Posterior vena cava (tissue), 2 donors: ENCODE data around the gene ACTL7A. TPM values are rescaled to one million over a fixed set of nuclear protein-coding genes. Genes with fewer than 3 reads are reported as not detected.
"Not testable (repeated sequence)": the region's sequence is repeated elsewhere in the genome, so short reads cannot be mapped to it uniquely, and the experiment has no call there.

ENCODE experiments used
- DNase-seq: peaks from one replicate; pipeline ENCODE4 v3.0.0-alpha.2; 2020; ENCODE audit warnings: low spot score
- intact Hi-C, 2 donors: fragments of 100-400 bp; cut with DNase I; formaldehyde crosslinking; loops; one replicate each; pipeline versions ENCODE4 v1.14.1 to v1.14.2; 2022 to 2023
- total RNA-seq, 2 donors: library from RNA; stranded (reverse); fragmentation: NEBNext Ultra II Directional; extraction: Animal tissue kit (Norgen Biotek cat#: 25700); gene quantifications; one replicate each; pipeline ENCODE4 v1.2.1, GENCODE V29; 2021
- donor health status: DM: yes; HTN: yes; CAD: no.
- donor health status: DM: yes; HTN: yes; CAD: no.

Gene ACTL7A
- total RNA-seq, 2 donors from 2014 or later = not detected

DNA sequence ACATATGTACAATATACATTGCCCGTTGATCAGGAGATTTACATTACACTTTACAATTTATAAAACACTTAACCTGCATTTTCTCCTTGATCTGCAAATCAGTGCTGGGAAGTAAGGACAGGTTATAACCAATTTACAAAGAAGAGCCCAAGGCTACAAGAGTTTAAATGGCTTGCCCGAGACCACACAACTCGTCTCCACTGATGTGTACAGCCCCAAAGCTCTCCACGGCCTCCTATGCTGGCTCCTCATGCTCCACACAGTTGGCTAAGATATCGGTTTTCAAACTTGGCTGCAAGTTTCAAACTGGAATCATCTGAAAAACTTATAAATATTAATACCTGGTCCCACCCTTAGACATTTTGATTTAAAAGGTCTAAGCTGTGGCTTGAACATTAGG is 16.6 kb upstream of the ACTL7A start:
- DNase-seq = no peak
- intact Hi-C loops = no loop called here

DNA sequence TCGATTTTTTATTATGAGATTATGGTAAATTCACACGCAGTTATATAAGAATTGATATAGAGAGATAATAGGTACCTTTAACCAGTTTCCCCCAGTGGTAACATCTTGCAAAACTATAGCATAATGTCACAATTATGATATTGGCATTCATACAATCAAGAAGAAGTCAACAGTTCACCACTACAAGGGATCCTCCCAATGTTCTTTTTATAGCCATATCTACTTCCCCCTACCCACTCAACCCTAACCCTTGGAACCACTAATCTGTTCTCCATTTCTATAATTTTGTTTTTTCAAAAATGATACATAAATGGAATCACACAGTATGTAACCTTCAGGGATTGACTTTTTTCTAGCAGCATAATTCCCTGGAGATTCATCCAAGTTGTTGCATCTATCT is 16.1 kb upstream of the ACTL7A start:
- no peak for DNase-seq
- intact Hi-C loops = no loop called here

DNA sequence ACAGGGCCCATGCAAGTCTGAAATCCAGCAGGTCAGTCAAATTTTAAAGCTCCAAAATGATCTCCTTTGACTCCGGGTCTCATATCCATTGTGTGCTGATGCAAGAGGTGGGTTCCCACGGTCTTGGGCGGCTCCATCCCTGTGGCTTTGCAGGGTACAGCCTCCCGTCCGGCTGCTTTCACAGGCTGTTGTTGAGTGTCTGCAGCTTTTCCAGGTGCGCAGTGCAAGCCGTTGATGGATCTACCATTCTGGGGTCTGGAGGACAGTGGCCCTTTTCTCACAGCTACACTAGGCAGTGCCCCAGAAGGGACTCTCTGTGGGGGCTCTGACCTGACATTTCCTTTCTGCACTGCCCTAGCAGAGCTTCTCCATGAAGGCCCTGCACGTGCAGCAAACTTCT is 13.8 kb upstream of the ACTL7A start:
- intact Hi-C loops, DNase-seq: not testable (repeated sequence)

DNA sequence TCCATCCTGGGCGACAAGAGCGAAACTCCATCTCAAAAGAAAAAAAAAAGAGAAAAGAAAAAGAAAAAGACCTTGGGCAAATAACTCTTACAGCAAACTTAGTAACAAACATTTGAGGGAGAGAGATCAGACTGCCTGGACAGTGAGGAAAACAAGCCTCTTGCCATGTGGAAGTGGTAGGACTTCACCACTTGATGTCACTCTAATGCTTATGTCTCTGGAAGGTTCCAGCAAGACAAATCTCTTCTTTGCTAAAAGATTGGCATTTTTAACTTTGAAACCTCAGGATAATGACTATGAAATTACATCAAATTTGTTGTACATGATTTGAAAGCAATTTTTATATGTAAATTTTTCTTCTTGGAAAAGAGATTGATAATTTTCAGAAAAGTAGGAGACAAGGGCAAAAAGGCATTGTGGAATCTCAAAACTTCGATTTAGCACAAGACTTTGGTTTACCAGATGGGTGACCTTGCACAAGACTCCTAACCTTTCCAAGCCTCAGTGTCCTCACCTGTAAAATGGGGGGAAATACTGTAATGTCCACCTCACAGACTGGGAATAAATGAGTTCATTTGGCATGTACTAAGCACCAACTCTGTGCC is 11.7 kb upstream of the ACTL7A start:
- no peak for DNase-seq
- intact Hi-C loops = no loop called here

DNA sequence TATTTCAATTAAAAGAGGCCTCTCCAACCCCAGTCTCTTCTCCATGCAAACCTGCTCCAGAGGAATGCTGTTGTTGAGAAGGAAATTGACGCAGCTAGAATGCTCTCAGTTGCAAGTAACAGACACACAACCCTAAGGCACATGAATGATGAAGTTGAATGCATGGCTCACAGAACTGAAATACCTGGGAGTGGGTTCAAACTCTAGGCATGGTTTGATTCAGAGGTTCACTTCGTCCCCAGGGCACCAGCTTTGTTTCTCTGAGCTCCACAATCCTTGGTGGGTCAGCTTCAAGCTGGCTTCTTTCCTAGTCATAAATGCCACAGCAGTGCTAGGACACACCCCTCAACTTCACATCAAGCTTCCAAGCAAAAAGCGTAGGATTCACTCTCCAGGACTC is 10.9 kb upstream of the ACTL7A start:
- DNase-seq = no peak
- intact Hi-C loops = no loop called here

GRCh38 chr9:108852079-108852478 is 10.0 kb upstream of the ACTL7A start:
- DNase-seq = no peak
- intact Hi-C loops = no loop called here

- intact Hi-C loops = no loop called here
- DNase-seq = no peak
Observed at GRCh38 chr9:108854094-108854493, 8.0 kb upstream of the ACTL7A start.

DNA sequence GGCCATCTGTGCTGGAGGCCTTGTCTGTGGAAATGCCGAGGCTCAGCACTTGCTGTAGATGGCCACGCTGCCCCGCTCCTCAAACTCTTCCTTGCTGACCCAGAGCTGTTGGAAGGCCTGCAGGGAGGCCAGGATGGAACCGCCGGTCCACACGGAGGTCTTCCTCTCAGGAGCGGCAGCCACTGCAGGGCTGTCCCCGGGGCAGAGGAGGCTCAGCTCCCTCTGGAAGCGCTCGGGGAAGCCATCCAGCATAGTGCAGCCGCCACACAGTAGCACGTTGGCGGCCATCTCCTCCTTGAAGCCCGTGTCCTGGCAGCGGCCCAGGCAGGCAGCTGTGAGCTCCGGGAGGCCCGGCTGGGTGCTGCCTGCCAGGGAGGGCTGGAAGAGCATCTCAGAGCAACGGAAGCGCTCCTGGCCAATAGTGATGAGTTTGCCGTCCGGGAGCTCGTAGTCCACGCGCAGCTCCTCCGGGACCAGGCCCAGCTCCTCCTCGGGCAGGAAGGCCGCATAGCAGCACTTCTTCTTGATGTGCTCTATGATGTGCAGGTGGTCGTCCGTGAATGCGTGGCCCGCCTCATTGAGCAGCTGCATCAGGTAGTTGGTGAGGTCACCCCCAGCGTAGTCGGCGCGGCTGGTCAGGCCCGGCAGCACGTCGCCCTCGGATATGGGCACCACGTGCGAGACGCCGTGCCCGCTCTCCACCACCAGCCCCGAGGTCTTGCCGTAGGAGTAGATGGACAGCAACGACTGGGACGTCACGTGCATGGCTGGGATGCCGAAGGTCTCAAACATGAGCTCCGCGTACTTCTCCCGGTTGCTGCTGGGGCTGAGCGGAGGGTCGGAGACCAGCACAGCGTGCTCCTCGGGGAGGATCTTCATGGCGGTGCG is 7.2 kb upstream of the ACTL7A start:
- no peak for DNase-seq
- intact Hi-C loops = no loop called here

GRCh38 chr9:108855529-108855886 is 6.6 kb upstream of the ACTL7A start:
- intact Hi-C loops = no loop called here
- DNase-seq = no peak

DNA sequence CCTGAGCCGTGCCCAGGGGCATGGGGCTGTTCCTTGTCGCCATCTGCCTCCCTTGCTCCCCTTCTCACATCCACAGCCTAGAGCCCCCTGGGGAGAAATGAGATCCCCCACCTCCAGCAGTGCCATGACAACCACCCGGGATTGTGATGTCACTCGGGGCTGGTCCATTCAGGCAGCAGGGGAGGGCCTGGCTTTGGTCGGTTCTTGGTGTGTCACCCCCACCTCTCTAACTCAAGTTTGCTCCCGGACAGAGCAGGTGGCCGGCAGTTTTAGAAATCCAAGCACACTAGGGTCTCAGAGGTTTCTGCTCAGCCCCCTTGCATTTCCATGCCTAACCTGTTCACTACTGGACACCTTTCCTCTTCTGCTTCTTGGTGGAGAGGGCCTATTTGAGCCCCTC is 6.2 kb upstream of the ACTL7A start, which contains the start of gene ACTL7B:
Gene ACTL7B (minus strand): TSS at position 99 of the 400 bp plus-strand sequence. CDS start 56 bp downstream, at position 43.
- no peak for DNase-seq
- intact Hi-C loops = no loop called here

GRCh38 chr9:108857572-108857971 is 4.5 kb upstream of the ACTL7A start:
- DNase-seq = no peak
- intact Hi-C loops = no loop called here

- DNase-seq = no peak
- intact Hi-C loops = no loop called here
Observed at GRCh38 chr9:108859459-108860114, 2.5 kb upstream of the ACTL7A start.

DNA sequence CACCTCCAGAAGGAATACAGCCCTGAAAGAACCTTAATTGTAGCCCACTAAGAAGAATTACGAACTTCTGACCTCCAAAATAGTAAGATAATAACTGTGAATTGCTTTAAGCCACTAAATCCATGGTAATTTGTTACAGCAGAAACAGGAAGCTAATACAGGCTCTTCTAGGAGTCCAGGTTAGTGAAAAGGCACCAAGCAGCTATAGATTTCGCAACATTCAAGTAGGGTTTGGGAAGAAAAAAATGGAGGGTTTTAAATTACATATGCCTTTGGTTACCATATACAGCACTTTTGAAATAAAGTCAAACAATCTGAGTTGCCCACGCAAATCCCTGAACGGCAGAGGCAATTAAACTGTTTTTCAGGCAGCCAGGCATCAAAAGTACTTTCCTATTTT is 1.7 kb upstream of the ACTL7A start:
- intact Hi-C loops = no loop called here
- no peak for DNase-seq

GRCh38 chr9:108860764-108861163 is 1.3 kb upstream of the ACTL7A start:
- no peak for DNase-seq
- intact Hi-C loops = no loop called here

GRCh38 chr9:108861464-108861863 is 602 bp upstream of the ACTL7A start:
- no peak for DNase-seq
- intact Hi-C loops = no loop called here

- intact Hi-C loops = no loop called here
- DNase-seq = no peak
Observed at GRCh38 chr9:108863891-108864290, 1.8 kb downstream of the ACTL7A start.

DNA sequence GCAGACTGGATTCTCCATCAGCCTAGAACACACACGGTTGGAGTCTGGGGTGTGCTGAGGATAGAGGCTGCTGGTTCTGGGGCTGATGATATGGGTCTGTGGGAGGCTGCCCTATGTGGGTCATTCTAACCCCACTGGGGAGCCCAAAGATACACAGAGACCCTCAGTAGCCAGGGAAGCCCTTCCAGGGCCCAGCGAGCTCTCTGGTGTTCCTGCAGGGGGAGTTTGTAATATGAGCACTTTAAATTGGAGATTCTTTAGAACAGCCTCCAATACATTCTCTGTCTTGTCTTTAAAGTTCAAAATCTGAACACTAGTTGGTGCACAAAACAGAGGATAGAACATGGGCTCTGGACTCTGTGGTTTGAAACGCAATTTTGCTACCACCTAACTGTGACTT is 2.4 kb downstream of the ACTL7A start:
- DNase-seq = no peak
- intact Hi-C loops = no loop called here

DNA sequence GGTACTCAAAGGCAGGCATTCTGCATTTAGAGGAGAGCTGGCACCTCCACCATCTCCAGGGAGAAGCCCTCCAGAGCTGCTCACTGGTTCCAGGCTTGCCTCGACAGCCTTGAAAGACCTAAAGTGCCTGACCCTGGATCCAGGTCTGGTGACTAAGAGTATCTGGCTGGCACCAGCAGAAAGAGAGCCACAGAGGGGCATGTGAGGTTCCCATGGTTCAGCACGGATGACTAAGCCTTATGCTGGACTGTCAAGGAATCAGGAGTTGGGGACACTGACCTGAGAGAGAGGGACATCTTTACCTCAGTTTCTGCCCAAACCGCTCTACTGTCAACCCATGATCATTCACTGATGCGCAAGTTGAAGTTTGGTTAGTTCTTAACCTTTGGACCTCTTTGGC is 3.0 kb downstream of the ACTL7A start:
- no peak for DNase-seq
- intact Hi-C loops = no loop called here

GRCh38 chr9:108866001-108866420 is 3.9 kb downstream of the ACTL7A start:
- intact Hi-C loops = no loop called here

GRCh38 chr9:108867116-108867515 is 5.0 kb downstream of the ACTL7A start:
- intact Hi-C loops = no loop called here
- no peak for DNase-seq

More at GRCh38 chr9:108866001-108866420, 3.9 kb downstream of the ACTL7A start:
- DNase-seq = no peak
